Measurements from ENCODE around the gene OSTF1.

DNA sequence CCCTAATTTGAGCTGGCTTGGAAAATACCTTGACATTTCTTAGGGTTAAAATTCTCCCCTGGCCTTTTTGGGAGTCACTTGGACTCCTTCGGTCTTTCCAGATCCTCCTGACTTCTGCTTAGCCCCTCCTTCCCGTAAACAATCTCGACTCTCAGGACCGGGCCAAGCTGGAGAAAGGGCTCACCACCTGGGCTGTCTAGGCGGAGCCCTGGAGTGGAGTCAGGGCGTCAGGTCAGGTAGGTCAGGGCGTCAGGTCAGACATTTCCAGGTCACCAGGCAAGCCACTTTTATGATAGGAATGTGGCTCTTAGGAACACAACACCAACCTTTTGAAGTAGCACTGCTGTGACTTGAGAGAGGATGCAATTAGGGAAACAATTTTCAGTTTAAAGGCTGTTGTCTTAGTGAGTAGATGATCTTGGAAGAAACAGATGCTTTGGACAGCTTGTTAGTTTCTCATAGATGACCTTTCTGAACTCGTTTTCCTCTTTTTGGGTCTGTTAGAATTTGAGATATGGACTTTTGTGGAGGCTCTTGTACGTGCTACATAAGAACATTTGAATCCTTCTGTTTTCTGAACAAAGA lies 12.8 kb downstream of the OSTF1 start:
- TF ChIP-seq EZH2 (IDR thresholded peaks at IDR 0.05; ENCODE audit: insufficient read depth, poor library complexity, severe bottlenecking) (no peak), EZH2phosphoT487 (IDR thresholded peaks at IDR 0.05; ENCODE audit: insufficient read depth, low read depth) (no peak)

Data from GM23248 (cell line).